ENCODE results near the gene B4GALNT3. TPM values are rescaled to one million over a fixed set of nuclear protein-coding genes. Genes with fewer than 3 reads are reported as not detected.

Gene B4GALNT3
- total RNA-seq, 2 experiments from 2014 or later = 3.4 to 5.4 TPM

- TF ChIP-seq CTCF (conservative IDR thresholded peaks at IDR 0.05; ENCODE audit: low read length) (no peak), EZH2phosphoT487 (IDR thresholded peaks at IDR 0.05; ENCODE audit: borderline replicate concordance, low read depth, low read length) (no peak)
- CTCF ChIA-PET (ENCODE audit: unreplicated experiment) = no interaction called here
- Histone ChIP-seq H4K20me1 (ENCODE audit: insufficient read depth, low read length) (no peaks in the 10 kb centered on the region), H3K4me3 (ENCODE audit: low read depth, low read length, poor library complexity, severe bottlenecking) (no peak overlapping the region), H3K4me2 (ENCODE audit: low read length) (no peak overlapping the region), H3K79me2 (ENCODE audit: insufficient read depth, low read depth, low read length) (no peaks in the 10 kb centered on the region), H3K36me3 (ENCODE audit: insufficient read depth, low read length) (no peaks in the 10 kb centered on the region), H3K4me1 (ENCODE audit: insufficient read depth, low read length, poor library complexity, severe bottlenecking) (peaks cover 14% of the 10 kb centered on the region), H3K9me2 (ENCODE audit: insufficient read depth, low read length) (no peaks in the 10 kb centered on the region), H2AFZ (ENCODE audit: low read length) (no peak overlapping the region), H3K27ac (ENCODE audit: low read depth, low read length, poor library complexity, severe bottlenecking) (no peak overlapping the region), H3K9me3 (ENCODE audit: low read length) (no peaks in the 10 kb centered on the region)
- POLR2A ChIA-PET = no interaction called here
- DNase-seq (ENCODE audit: low spot score) = no peak
- intact Hi-C loops (cut with micrococcal nuclease; ENCODE audit: unreplicated experiment) = no loop called here
- no TSS peak for BruUV-seq (replicated peaks)
These were observed 105.4 kb downstream of the B4GALNT3 start for GRCh38 chr12:565161-565560.

GRCh38 chr12:565589-566105 lies 105.9 kb downstream of the B4GALNT3 start:
- intact Hi-C loops (cut with micrococcal nuclease; ENCODE audit: unreplicated experiment) = no loop called here
- ChIA-PET POLR2A (no interaction called here), CTCF (ENCODE audit: unreplicated experiment) (no interaction called here)
- H3K4me3 ChIP-seq (ENCODE audit: low read depth, low read length, poor library complexity, severe bottlenecking) = no peak overlapping the region
- no peaks in the 10 kb centered on the region for H4K20me1 ChIP-seq (ENCODE audit: insufficient read depth, low read length)
- H2AFZ ChIP-seq (ENCODE audit: low read length) = no peak overlapping the region
- H3K4me2 ChIP-seq (ENCODE audit: low read length) = no peak overlapping the region
- TF ChIP-seq CTCF (conservative IDR thresholded peaks at IDR 0.05; ENCODE audit: low read length) = no peak
- no peak for TF ChIP-seq EZH2phosphoT487 (IDR thresholded peaks at IDR 0.05; ENCODE audit: borderline replicate concordance, low read depth, low read length)
- H3K9me2 ChIP-seq (ENCODE audit: insufficient read depth, low read length) = no peaks in the 10 kb centered on the region
- no peaks in the 10 kb centered on the region for H3K9me3 ChIP-seq (ENCODE audit: low read length)
- H3K36me3 ChIP-seq (ENCODE audit: insufficient read depth, low read length) = no peaks in the 10 kb centered on the region
- peaks cover 16% of the 10 kb centered on the region for H3K4me1 ChIP-seq (ENCODE audit: insufficient read depth, low read length, poor library complexity, severe bottlenecking)
- no TSS peak for BruUV-seq (replicated peaks)
- no peak for DNase-seq (ENCODE audit: low spot score)
- no peak overlapping the region for H3K27ac ChIP-seq (ENCODE audit: low read depth, low read length, poor library complexity, severe bottlenecking)
- H3K79me2 ChIP-seq (ENCODE audit: insufficient read depth, low read depth, low read length) = no peaks in the 10 kb centered on the region

GRCh38 chr12:568486-568885 lies 108.7 kb downstream of the B4GALNT3 start:
- Histone ChIP-seq H3K9me3 (ENCODE audit: low read length) (no peaks in the 10 kb centered on the region), H3K36me3 (ENCODE audit: insufficient read depth, low read length) (no peaks in the 10 kb centered on the region), H3K4me1 (ENCODE audit: insufficient read depth, low read length, poor library complexity, severe bottlenecking) (peaks cover 11% of the 10 kb centered on the region), H3K27ac (ENCODE audit: low read depth, low read length, poor library complexity, severe bottlenecking) (no peak overlapping the region), H3K9me2 (ENCODE audit: insufficient read depth, low read length) (no peaks in the 10 kb centered on the region), H3K79me2 (ENCODE audit: insufficient read depth, low read depth, low read length) (no peaks in the 10 kb centered on the region), H3K4me2 (ENCODE audit: low read length) (no peak overlapping the region), H2AFZ (ENCODE audit: low read length) (no peak overlapping the region), H4K20me1 (ENCODE audit: insufficient read depth, low read length) (no peaks in the 10 kb centered on the region), H3K4me3 (ENCODE audit: low read depth, low read length, poor library complexity, severe bottlenecking) (no peak overlapping the region)
- ChIA-PET CTCF (ENCODE audit: unreplicated experiment) (no interaction called here), POLR2A (no interaction called here)
- intact Hi-C loops (cut with micrococcal nuclease; ENCODE audit: unreplicated experiment) = no loop called here
- DNase-seq (ENCODE audit: low spot score) = no peak
- TF ChIP-seq CTCF (conservative IDR thresholded peaks at IDR 0.05; ENCODE audit: low read length) = no peak
- no peak for TF ChIP-seq EZH2phosphoT487 (IDR thresholded peaks at IDR 0.05; ENCODE audit: borderline replicate concordance, low read depth, low read length)
- BruUV-seq (replicated peaks) = no TSS peak

Measured in OCI-LY7 (cell line).